Stimulated activated CD4-positive, alpha-beta T cell treated with anti-CD3 and anti-CD28 coated beads, Interleukin-12 subunit alpha, Interleukin-12 subunit beta, amount 100 ng/mL, for 48 hours (primary cell): ENCODE data around the gene S100A7.

Experiments used
- DNase-seq, 3 donors: peaks; one replicate each; pipeline ENCODE4 v3.0.0-alpha.2; 2020; ENCODE audit warnings: low read depth in 2 of 3, low spot score in 1 of 3

Gene S100A7

DNA sequence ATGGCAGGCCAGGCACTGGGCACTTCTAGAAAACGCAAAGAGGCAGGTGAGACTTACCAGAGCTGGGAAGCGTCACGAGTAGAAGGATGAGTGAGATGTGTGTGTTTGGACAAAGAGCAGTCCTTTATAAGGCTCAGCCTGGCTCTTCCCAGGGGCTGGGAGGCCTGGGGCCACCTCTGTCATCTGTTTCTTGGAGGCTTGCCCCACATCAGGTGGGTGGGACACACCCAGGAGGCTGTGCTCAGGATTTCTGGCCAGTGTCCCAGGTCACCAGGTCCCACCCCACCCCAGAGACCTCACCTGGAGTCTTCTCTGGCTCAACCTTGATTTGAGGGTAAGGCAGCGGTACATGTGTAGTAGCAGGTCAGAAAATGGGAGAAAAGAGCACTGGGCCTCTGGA is at the start of gene S100A7:
S100A7 (minus strand) TSS at position 101 of the 400 bp plus-strand sequence. CDS start 1,638 bp downstream, outside the sequence.
- no peak for DNase-seq

DNA sequence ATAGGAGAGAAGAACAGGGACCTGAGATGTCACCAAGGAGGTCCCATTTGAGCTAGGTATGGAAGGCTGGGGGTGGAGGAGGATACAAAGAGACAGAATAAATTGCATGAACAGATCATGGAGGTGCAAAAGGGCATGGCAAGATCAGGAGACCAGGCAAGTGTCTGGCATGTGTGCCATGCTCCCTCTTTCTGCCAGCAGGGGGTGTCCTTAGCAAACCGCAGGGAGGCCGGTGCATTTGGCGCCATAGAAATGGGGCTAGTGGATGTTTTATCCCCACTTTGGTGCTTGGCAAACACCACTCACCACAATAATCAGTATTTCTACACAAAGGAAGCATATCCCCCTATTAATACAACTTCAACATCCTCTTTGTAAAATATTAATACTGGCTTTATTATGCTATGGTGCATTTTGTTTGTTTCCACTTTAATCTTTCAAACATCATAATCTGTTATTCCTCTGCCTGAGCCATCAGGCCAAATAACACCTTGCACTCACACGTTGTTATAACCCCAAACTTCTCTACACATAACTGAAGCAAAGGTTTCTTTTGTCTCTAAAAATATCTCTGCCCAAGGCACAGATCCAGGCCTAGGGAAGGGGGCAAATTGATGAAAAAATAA is 49.4 kb upstream of the S100A7 start:
- DNase-seq: peak; percentile 57 to 69 (median 65)

DNA sequence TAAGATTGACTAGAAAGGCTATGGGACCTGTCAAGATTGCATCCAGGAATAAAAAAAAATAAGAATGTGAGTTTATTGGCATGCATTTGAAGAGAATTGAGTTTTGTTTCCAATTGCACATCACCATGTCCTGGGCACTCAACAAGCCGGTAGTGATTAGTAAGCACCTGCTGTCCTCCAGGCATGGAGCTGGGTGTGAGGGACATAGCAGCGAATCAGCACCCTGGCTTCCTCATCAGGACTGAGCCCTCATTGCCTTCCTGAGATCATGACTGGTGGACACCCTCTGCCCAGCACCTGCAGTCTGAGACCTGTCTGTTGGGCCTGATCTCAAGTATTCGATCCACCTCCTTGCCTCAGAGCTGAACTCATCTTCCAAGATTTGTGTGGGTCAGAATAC is 48.6 kb upstream of the S100A7 start:
- no peak for DNase-seq

DNA sequence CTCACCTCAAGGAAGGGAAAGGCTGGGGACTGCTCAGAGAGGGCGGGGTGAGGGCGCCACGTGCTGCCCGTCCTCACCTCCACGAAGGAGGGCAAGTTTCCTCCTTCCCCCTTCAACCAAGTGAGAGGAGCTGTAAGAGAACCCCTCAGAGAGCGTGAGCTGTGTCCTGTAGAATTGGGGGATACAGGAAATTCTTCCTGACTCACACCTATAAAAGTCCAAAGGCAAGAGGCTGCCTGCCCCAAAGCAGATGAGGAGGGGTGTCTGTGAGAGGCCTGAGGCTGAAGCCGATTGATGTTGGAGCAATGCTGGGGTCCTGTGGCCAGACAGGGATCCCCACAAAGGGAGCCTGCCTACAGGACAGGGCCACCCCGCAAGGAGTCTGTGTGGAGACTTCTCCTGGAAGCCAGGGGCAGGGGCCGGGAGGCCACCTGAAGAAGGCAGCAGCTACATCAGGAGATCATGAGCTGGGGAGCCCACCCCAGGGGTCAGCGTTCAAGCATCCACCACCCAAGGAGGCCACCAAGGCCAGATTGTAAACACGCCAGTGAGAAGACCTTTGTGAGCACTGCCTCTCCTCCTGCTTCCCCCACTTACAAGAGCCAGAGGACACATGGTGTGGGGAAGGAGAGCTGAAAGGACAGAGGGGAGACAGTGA is 47.6 kb upstream of the S100A7 start:
- no peak for DNase-seq

DNA sequence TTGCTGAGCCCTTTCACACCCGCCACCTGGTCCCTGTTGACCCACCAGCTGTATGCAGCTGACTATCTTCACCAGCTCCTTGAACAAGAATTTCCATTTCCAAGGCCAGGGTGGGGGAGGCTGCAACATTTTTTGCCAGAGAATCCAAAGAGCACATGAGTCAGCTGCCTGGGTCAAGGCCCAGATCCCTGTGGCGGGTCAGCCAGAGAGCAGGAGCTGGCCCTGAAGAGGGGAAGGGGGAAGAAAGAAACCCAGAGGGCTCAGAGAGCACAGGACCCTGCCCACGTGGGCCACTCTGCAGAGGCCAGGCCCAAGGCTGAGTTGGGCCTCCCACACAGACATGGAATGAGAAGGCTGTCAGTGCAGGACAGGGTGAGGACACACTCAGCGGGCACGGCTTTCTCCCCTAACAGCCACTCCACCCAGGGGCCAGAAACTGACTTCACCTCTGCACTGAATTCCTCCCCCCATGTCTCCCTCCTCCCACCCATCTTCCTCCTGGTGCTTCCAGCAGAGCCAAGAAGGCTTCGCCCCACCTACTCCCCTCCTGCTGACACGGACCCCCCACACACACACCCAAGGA is 46.5 kb upstream of the S100A7 start:
- DNase-seq: no peak

DNA sequence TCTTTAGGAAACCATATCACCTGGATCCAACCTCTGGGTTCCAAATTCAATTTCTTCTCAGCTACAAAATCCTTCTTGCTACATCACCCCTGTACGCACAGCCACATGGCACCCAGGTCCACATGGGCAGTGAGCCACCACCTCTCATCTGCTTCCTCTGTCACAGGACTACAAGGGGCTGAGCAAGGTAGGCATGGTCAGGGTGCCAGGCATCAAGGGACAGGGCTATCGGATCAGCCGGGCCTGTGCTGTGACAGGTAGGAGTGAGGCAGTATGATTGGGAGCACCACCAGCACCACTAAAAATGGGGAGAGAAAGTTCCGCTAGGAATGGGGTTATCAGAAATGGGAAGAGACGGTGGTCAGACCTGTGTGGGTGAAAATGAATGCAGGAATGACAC is 45.9 kb upstream of the S100A7 start:
- no peak for DNase-seq

DNA sequence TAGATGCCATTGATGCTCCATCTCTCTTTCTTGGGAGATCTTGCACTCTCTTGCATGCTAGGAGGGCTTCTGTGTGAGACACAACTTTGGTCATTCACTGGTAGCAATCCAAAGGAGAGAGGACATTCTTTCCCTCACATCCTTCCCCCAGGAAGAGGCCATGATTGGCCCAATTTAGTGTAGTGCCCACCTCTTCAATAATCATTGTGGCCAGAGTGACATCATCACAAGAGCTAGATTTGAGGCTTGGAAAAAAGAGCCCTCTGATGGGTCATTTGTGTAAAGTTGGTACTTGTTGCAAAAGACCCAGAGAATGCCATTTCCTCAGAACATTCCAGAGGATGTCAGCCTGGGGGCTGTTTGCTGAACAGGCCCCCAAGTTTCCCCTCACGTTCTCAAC is 45.1 kb upstream of the S100A7 start:
- DNase-seq: no peak

DNA sequence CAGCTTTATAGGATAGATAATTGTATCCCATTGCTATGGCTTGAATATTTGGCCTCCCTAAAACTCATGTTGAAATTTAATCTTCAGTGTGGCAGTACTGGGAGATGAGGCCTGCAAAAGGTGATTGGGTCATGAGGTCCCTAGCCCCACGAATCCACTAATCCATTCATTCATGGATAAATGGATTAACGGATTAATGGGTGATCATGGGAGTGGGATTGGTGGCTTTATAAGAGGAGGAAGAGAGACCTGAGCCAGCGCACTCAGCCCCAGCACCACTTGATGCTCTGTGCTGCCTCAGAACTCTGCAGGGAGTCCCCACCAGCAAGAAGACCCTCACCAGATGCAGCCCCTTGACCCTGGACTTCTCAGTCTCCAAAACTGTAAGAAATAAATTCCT is 43.3 kb upstream of the S100A7 start:
- no peak for DNase-seq

DNA sequence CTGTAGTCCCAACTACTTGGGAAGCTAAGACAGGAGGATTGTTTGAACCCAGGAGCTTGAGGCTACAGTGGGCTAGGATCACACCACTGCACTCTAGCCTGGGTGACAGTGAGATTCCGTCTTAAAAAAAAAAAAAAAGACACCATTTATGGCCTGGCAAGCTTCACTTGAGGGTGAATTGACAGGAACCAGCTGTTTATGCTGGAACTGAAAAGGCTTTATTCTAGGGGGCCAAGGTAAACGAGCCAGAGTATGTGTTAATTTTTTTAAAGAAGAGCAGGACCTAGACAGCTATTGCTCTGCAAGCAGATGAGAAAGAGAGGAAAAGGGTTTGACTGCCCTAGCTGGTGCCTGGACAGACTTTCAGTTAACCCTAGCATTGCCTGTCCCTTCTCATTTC is 38.3 kb upstream of the S100A7 start:
- no peak for DNase-seq

DNA sequence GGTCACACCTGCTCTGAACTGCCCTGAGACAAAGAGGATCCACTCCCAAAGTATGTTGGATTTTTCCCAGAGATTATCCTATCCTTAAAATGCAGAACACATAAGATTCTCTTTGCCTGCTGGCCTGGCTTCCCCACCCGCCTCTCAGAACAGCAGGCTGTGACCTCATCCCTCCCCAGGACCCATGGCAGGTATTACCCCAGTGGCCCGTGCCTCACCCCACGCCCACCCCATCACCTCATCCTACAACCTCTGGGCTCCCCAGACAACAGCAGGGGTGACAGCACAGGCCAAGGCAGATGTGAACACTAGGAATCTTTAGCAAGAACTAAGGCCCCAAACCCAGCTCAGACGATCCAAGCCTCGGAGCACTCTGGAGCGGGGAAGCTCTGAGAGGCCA is 35.1 kb upstream of the S100A7 start:
- DNase-seq: no peak

DNA sequence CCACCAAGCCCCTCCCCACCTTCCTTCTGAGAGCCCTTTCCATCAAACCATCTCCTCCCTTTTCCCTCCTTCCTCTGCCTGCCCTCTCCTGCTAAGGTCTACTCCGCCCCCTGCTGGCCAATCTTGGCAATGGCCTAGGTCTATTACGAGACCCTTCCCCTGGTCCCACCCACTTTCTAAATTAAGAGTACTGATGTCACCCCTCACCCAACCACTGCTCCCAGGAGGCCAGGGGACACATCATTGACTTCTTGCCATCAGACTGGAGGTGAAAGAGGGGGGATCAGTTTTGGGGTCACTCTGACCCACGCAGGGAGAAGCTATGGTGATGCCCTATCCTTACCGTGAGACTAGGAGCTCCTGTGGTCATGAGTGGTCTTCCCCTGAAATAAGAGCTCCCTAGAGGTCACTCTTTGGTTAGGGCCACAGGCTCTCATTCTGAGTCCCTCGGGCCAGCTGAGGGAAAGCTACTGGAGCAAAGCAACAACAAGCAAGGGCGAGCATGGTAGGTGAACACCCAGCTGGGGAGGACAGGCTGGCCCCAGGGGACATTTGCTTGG is 34.6 kb upstream of the S100A7 start:
- peak; percentile 69 to 80 (median 79) for DNase-seq

DNA sequence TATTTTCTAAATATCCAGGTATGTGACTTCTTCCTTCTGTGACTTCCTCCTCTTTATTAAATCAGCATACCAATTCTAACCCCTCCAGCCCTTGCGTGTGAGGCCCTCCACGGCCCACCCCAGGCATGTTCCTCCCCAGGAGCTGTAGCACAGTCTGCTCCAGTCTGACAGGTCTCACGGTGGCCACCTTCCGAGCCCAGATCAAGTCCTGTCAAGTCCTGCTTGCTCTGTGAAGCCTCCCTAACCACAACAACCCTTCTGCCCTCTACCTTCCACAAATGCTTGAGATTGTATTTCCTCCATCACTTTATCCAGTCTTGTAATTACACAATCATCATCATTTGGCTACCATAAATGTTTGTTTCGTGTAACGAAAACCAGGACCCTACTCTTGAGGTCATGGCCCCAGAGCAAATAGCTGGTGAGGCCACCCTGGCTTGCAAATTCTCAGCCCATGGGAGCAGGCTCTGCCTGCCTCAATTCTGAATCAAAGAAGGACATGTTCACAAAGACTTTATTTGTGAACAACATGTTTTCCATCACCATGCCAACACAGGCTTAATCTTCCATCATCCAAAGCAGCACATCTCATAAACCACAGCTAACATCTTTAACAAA is 33.0 kb upstream of the S100A7 start:
- no peak for DNase-seq

DNA sequence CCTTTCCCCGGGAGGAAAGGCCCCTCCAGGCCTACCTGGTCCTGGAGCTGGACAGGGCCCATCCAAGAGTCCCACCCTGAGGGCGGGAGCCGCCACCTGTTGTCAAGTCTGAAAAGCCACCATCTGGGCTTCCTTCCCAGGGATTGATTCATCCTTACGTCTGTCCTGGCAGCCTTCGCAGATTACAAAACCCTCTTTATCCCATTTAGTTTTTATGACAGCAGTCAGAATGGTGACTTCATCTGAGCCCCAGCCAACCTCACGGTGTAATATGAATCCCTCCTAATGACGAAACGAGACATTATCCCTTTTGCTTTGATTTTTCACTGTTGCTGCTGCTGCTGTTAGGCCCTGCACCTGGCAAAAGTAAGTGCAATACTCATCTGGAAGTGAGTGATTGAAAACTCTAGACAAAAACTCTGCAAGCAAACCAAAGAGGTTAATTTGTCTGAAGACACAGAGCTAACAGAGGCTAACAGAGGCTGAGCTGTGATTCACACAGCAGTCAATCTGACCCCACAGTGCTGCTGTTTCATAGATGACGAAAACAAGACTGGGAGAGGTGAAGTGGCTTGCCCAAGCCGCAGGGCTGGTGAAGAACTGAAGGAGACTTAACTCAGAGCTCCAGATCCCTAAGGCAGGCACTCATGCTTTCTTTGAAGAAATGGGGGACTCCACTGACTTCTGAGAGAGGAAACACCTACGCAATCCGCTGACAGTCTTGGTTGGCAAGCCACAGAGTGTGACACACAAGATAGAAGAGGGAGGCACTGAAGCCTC is 30.0 kb upstream of the S100A7 start:
- DNase-seq: no peak

DNA sequence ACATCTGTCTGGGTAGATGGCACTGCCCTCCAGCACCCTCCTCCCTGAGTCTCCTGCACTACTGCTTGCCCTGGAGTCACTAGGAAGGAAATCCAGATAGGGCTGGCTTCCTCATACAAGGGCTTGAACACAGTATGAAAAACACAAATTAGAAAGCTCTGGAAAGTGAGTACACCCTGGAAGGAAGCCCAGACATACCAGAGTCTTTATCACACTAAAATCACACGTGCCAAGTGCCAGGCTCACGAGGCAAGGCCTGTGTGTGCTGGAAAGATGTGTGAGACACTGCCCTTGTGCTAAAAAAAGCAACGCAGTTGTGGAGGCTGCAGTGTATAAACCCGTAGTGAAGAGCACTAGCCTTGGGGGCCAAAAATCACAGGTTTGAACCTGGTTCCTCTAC is 28.3 kb upstream of the S100A7 start:
- no peak for DNase-seq

DNA sequence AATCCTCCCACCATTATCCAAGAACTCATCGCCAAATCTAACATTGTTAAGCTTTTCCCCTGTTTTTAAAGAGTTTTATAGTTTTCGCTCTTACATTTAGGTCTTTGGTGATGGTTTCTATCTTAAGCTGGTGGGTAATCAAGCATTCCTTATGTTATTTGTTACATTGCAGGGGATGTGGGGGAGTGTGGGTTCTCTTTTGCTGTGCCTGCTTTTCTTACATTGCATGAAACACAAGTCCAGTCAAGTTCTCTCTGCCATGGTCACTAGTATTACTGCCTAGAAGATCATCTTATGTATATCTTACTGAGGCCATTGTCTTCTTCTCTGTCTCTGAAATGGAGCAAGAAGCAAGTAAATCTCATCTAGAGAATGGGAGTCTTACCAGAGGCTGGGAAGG is 27.3 kb upstream of the S100A7 start:
- DNase-seq: no peak

DNA sequence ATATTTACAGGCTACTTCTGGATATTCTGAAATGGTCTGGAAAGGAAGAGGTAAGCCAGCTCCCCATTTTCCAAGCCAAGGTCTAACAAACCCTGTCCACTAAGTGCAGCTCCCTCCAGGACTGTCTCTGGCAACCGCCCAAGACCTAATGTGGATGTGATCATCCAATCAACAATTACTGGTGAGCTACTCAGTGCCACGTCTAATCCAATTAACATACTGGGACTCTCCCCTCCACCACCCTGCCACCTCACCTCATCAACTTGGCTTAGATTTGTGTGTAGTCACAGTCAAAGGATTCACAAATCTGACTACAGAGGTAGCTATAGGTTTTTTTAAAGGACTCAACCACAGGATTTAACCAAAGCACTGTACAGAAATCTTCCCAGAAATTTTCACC is 25.4 kb upstream of the S100A7 start:
- DNase-seq: no peak

DNA sequence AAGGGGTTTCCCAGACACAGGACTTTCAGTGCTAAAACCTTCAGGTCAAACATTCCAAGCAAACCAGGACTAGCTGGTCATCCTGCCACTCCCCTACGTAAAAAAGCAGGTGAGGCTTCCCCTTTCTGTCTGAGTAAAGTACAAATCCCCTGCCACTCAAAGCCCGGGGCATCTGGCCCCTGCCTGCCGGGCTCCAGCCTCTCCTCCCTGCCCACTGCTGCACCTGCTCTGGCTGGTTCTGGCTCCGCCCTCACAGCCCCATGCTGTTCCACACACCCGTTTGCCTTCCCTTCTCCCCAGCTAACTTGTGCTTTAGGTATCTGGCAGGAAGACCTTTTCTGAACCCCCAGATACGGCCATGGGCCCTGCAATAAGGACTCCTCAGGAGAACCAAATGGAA is 23.3 kb upstream of the S100A7 start:
- no peak for DNase-seq

DNA sequence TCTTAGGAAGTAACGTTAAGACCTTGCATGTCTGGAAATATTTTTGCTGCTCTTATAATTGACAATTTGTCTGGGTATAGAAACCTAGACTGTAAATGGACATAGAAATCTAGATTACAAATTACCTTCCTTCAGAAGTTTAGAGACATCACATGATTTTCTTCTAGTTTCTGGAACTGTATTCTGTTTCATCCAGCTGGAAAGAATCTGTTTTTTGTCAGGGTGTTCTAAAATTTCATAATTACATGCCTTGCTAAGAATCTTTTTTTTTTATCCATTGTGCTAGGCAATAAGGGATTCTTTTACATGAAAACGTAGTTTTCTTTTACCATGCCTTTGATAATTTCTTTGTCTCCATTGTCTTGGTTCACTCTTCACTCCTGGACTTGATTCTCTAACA is 20.7 kb upstream of the S100A7 start:
- no peak for DNase-seq

DNA sequence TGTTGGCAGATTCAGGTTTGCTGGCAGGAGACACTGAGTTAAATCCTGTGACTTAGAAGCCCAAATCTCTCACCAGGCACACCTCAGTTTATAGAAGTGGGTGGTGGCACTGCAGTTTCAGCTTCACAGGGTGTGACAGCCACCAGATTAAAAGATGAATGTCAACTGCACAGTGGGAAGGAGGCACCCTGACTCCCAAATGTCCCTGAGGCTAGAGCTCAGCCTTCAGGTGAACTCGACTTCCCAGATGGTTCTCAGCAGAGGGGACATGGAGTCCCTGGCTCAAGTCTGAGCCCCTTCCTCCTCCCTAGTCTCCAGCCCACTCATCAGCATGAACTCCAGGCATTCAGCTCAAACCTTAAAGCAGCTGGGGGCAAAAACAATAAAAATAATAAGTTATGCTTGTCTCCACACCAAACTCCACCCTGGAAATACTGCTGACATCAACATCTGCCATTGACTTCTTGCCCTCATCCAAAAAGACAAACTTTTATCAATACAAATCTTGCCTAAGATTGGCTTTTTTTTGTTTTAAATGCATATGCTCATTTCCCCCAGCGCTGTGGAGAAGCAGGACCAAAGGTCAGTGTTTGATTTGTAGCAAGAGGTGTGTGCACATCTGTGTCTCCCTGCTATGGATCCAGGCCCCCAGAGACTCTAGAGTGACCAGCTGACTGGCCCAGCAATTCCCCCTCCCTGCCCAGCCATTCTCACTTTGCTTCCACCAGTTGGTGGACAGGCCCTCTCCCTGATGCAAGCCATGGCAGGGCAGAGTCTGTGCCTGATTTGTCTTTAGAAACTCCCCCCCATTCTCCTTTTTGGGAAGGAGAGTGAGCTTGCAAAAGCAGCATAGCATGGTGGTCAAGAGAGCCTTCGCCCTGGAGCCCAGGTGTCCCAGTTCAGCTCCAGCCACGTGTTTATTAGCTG is 18.5 kb upstream of the S100A7 start:
- no peak for DNase-seq

DNA sequence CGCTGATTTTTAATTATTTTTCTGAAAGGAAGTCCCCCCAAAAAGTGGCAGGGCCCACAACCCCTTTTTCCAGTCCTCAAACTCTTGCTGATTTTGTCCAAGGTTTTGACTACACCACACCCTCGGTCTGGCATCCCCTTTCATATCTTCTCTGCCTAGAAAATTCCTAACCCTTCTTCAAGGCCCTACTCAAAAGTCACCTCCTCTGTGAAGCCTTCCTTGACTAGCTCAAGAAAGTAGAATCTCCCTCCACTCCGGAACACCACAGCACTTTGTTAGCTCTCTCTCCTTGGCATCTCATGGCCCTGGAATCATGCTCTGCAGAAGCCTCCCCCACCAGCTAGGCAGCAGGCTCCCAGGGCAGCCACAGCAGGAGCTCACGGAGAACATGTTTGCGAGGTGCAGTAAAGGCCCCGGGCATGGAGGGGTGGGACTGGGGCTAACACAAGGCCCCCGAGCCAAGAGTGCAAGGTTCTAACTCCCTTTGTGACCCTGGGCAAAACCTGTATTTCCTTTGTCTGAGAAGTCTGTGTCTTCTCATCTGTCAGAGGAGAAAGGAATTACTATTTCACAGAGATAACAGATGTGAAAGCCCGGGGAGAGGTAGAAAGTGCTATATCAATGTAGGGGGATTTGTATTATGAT is 17.7 kb upstream of the S100A7 start:
- no peak for DNase-seq
